Left lung (tissue), 14 donors: Measurements from ENCODE around the gene PYURF. TPM values are rescaled to one million over a fixed set of nuclear protein-coding genes. Genes with fewer than 3 reads are reported as not detected.

ENCODE experiments used
- ATAC-seq: fragments of 200-7000 bp; cut with Tn5 transposase; one replicate; pipeline ENCODE4 v1.9.1; 2020; ENCODE audit warnings: moderate library complexity
- DNase-seq, 4 donors: peaks; one replicate each; pipeline ENCODE4 v3.0.0-alpha.2; 2013 to 2020
- H3K27ac ChIP-seq, 2 donors: fragments of 200-600 bp; sonication (generic) in 1 of 2; one replicate each; pipeline versions ENCODE4 v1.5.0 to v1.8.0; 2020 to 2021
- H3K27me3 ChIP-seq, 2 donors: fragments of 200-600 bp; sonication (generic) in 1 of 2; one replicate each; pipeline versions ENCODE4 v1.5.0 to v1.8.0; 2020 to 2021
- H3K36me3 ChIP-seq, 2 donors: fragments of 200-600 bp; sonication (generic) in 1 of 2; one replicate each; pipeline versions ENCODE4 v1.5.0 to v1.8.0; 2020 to 2021
- H3K4me1 ChIP-seq, 2 donors: fragments of 200-600 bp; one replicate each; pipeline ENCODE4 v1.8.0; 2021
- H3K4me3 ChIP-seq, 2 donors: fragments of 200-600 bp; sonication (generic) in 1 of 2; one replicate each; pipeline versions ENCODE4 v1.5.0 to v1.8.0; 2020 to 2021; ENCODE audit warnings: mild to moderate bottlenecking in 1 of 2
- H3K9me3 ChIP-seq, 2 donors: fragments of 200-600 bp; sonication (generic) in 1 of 2; one replicate each; pipeline versions ENCODE4 v1.5.0 to v1.8.0; 2020 to 2021
- intact Hi-C, 2 donors: fragments of 100-400 bp; cut with DNase I; formaldehyde crosslinking; loops; one replicate each; pipeline versions ENCODE4 v1.11.2 to v1.14.2; 2022
- long read RNA-seq, 12 donors: library from polyadenylated mRNA in 2 of 12; unstranded in 2 of 12; transcript quantifications; one replicate each; pipeline ENCODE4 v2.0.0 and lab custom pipeline, GENCODE V29; 2019 to 2026
- polyA plus RNA-seq, 6 donors: library from polyadenylated mRNA; unstranded; fragments of 120-200 nt; gene quantifications; one replicate each; pipeline ENCODE4 v1.2.1, GENCODE V29; 2013; ENCODE audit not compliant: insufficient read length in 6 of 6
- total RNA-seq, 2 donors: library from RNA; stranded (reverse); fragmentation: NEBNext Ultra II Directional; extraction: Animal tissue kit (Norgen Biotek cat#: 25700); gene quantifications; one replicate each; pipeline ENCODE4 v1.2.1, GENCODE V29; 2021
- TF ChIP-seq, protein P1 (sequence below), 2 donors: fragments of 200-600 bp; sonication (generic) in 1 of 2; IDR thresholded peaks; one replicate each; pipeline versions ENCODE4 v1.5.0 to v1.8.0; 2021; ENCODE audit warnings: antibody characterized with exemption in 2 of 2
- donor health status: DM: no; HTN: yes; CAD: no.
- donor health status: DM: no; HTN: no; CAD: no.

Gene PYURF
- total RNA-seq = 10 to 100 TPM; 63.5 to 67.1 TPM
- 100 to 1,000 TPM; 103 to 120 (median 110) TPM for polyA plus RNA-seq
- long read RNA-seq, donor 1, transcript PYURF-201 (2 exons, 1,361 nt) = major isoform, 110 of 110 reads
- long read RNA-seq, donor 1, partial matches to known transcripts = 0 of 110 reads
- long read RNA-seq, donor 1, other reads (novel, unspliced or antisense) = 0 of 110 reads
- long read RNA-seq, donor 2, transcript PYURF-201 (2 exons, 1,361 nt) = major isoform, 103 of 103 reads
- long read RNA-seq, donor 2, partial matches to known transcripts = 0 of 103 reads
- long read RNA-seq, donor 2, other reads (novel, unspliced or antisense) = 0 of 103 reads
- long read RNA-seq, donor 3, transcript PYURF-201 (2 exons, 1,361 nt) = major isoform, 77 of 77 reads
- long read RNA-seq, donor 3, partial matches to known transcripts = 0 of 77 reads
- long read RNA-seq, donor 3, other reads (novel, unspliced or antisense) = 0 of 77 reads
- long read RNA-seq, donor 4, transcript PYURF-201 (2 exons, 1,361 nt) = major isoform, 95 of 96 reads
- long read RNA-seq, donor 4, partial matches to known transcripts = 0 of 96 reads
- long read RNA-seq, donor 4, other reads (novel, unspliced or antisense) = 1 of 96 reads
- long read RNA-seq, donor 5, transcript PYURF-201 (2 exons, 1,361 nt) = major isoform, 96 of 96 reads
- long read RNA-seq, donor 5, partial matches to known transcripts = 0 of 96 reads
- long read RNA-seq, donor 5, other reads (novel, unspliced or antisense) = 0 of 96 reads
- long read RNA-seq, donor 6, transcript PYURF-201 (2 exons, 1,361 nt) = major isoform, 104 of 104 reads
- long read RNA-seq, donor 6, partial matches to known transcripts = 0 of 104 reads
- long read RNA-seq, donor 6, other reads (novel, unspliced or antisense) = 0 of 104 reads
- long read RNA-seq, donor 7, transcript PYURF-201 (2 exons, 1,361 nt) = major isoform, 72 of 72 reads
- long read RNA-seq, donor 7, partial matches to known transcripts = 0 of 72 reads
- long read RNA-seq, donor 7, other reads (novel, unspliced or antisense) = 0 of 72 reads
- long read RNA-seq, donor 8, transcript PYURF-201 (2 exons, 1,361 nt) = major isoform, 82 of 82 reads
- long read RNA-seq, donor 8, partial matches to known transcripts = 0 of 82 reads
- long read RNA-seq, donor 8, other reads (novel, unspliced or antisense) = 0 of 82 reads
- long read RNA-seq, donor 9, partial matches to known transcripts = 0 of 1 reads
- long read RNA-seq, donor 9, other reads (novel, unspliced or antisense) = 0 of 1 reads
- long read RNA-seq, donor 10, transcript PYURF-201 (2 exons, 1,361 nt) = major isoform, 135 of 136 reads
- long read RNA-seq, donor 10, partial matches to known transcripts = 0 of 136 reads
- long read RNA-seq, donor 10, other reads (novel, unspliced or antisense) = 1 of 136 reads
- long read RNA-seq, donor 11, transcript PYURF-201 (2 exons, 1,361 nt) = major isoform, 129 of 129 reads
- long read RNA-seq, donor 11, partial matches to known transcripts = 0 of 129 reads
- long read RNA-seq, donor 11, other reads (novel, unspliced or antisense) = 0 of 129 reads
- long read RNA-seq, donor 12, transcript PYURF-201 (2 exons, 1,361 nt) = major isoform, 75 of 75 reads
- long read RNA-seq, donor 12, partial matches to known transcripts = 0 of 75 reads
- long read RNA-seq, donor 12, other reads (novel, unspliced or antisense) = 0 of 75 reads

DNA sequence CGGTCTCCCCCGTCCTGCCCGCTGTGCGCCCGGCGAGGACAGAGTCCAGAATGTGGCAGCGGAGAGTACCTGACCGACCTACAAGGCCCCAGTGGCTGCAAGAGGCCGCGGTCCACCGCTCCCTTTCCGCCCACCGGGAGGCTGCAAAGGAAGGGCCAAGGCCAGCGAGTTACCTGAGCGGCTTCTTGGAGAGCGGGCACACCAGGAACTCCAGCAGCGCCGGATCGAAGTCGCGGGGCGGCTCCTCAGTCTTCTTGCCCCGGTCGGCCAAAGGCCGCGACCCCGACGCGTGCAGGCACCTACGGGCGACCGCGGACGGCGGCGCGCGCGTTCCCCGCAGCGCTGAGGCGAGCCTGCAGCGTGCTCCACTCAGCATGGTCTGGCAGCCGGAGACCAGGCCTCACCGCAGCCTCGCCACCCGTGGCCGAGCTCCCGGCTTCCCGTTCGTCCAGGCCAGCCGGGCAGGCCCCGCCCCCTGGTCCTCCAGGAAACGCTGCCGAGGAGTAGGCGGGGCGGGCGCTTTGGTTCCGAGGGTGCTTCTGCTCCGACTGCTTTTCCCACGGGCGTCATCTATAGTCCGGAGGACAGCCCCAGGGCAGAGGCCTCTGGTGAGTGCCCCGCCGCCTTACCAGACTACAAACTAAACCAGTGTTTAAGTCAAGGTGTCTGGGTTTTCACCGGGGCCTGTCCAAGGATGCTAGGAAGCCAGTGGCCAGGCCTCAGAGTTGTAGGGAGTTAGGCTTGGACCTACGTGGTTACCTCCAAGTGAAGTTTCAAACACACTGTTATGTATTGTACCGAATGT is at the start of gene PYURF:
Gene PYURF (minus strand): TSS at position 452 of the 805 bp plus-strand sequence. CDS start 76 bp downstream, at position 376.
- intact Hi-C loops = loop anchor here in 1 of 2 donors (10.0 kb wide), 1 partner anchor 501 kb away; no protein-coding TSS in a partner anchor
- peak within 1 kb of the TSS; percentile 76 to 85 for H3K27ac ChIP-seq
- no peaks in the 10 kb centered on the region for H3K9me3 ChIP-seq
- H3K27me3 ChIP-seq = no peaks in the 10 kb centered on the region
- H3K4me3 ChIP-seq = peak within 1 kb of the TSS; percentile 79 to 91
- H3K36me3 ChIP-seq = peaks cover 0 to 12% of the 10 kb centered on the region in 2 donors
- H3K4me1 ChIP-seq = peaks cover 5 to 28% of the 10 kb centered on the region in 2 donors
- TF ChIP-seq, protein P1, sequence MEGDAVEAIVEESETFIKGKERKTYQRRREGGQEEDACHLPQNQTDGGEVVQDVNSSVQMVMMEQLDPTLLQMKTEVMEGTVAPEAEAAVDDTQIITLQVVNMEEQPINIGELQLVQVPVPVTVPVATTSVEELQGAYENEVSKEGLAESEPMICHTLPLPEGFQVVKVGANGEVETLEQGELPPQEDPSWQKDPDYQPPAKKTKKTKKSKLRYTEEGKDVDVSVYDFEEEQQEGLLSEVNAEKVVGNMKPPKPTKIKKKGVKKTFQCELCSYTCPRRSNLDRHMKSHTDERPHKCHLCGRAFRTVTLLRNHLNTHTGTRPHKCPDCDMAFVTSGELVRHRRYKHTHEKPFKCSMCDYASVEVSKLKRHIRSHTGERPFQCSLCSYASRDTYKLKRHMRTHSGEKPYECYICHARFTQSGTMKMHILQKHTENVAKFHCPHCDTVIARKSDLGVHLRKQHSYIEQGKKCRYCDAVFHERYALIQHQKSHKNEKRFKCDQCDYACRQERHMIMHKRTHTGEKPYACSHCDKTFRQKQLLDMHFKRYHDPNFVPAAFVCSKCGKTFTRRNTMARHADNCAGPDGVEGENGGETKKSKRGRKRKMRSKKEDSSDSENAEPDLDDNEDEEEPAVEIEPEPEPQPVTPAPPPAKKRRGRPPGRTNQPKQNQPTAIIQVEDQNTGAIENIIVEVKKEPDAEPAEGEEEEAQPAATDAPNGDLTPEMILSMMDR (IDR thresholded peaks at IDR 0.05) = no peak
- ATAC-seq (peak; percentile 99), DNase-seq (peak; percentile 89 to 99 (median 95))

DNA sequence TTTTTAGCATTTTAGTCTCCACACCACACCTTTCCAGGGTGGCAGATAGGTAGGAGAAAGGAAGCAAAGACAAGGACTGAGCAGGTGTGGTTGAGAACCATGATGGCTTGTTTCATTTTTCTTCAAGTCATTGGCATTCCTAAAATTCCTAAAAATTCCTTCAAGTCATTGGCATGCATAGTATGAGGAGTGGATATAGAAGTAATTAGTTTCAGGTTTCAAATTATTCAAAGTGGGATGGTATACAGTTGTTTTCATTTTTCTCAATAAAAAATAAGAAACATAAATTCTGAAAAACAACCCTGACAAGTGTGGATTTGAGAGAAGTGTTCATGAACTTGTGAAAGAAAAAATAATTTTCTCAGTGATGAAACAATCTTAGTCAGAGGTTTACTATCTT is 46.4 kb upstream of the PYURF start:
- Histone ChIP-seq H3K9me3 (no peaks in the 10 kb centered on the region), H3K36me3 (no peaks in the 10 kb centered on the region), H3K27me3 (no peaks in the 10 kb centered on the region), H3K4me3 (no peak overlapping the region), H3K4me1 (peaks cover 0 to 3% of the 10 kb centered on the region in 2 donors), H3K27ac (no peak overlapping the region)
- TF ChIP-seq, protein P1 (IDR thresholded peaks at IDR 0.05) = no peak
- no peak for ATAC-seq
- DNase-seq = no peak
- intact Hi-C loops = no loop called here

- no peak for ATAC-seq
- no peak overlapping the region for H3K27ac ChIP-seq
- DNase-seq = no peak
- intact Hi-C loops = no loop called here
- TF ChIP-seq, protein P1 (IDR thresholded peaks at IDR 0.05) = no peak
- no peak overlapping the region for H3K4me3 ChIP-seq
- H3K36me3 ChIP-seq = no peaks in the 10 kb centered on the region
- no peaks in the 10 kb centered on the region for H3K27me3 ChIP-seq
- no peaks in the 10 kb centered on the region for H3K9me3 ChIP-seq
- H3K4me1 ChIP-seq = no peaks in the 10 kb centered on the region
Measured at GRCh38 chr4:88567591-88567990, 44.0 kb upstream of the PYURF start.

- H3K9me3 ChIP-seq = no peaks in the 10 kb centered on the region
- TF ChIP-seq, protein P1 (IDR thresholded peaks at IDR 0.05) = no peak
- H3K4me1 ChIP-seq = no peaks in the 10 kb centered on the region
- intact Hi-C loops = no loop called here
- H3K4me3 ChIP-seq = no peak overlapping the region
- no peak overlapping the region for H3K27ac ChIP-seq
- no peaks in the 10 kb centered on the region for H3K36me3 ChIP-seq
- no peaks in the 10 kb centered on the region for H3K27me3 ChIP-seq
- ATAC-seq (no peak), DNase-seq (no peak)
Measured at GRCh38 chr4:88549815-88550214, 26.2 kb upstream of the PYURF start.
